Measurements from ENCODE around the gene DTWD1.

DNA sequence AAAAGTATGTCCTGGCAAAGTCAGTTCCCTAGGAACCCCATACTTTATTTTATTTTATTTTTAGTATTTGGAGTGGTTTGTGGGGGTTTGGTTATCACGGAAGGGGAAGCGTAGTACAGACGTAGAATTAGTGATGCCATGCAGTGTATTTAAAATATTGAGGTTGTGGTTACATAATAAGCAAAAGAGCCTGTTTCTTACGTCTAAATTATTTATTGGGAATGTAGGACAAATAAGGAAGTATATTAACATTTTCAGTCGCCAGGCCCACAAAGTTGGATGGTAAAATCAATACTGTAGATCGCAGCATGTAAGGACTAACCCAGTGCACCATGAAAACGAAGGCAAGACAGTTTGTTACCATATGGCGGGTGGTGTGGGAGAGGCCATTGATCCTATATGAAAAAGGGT, 558 bp downstream of the DTWD1 start:
- TF ChIP-seq, protein P1, sequence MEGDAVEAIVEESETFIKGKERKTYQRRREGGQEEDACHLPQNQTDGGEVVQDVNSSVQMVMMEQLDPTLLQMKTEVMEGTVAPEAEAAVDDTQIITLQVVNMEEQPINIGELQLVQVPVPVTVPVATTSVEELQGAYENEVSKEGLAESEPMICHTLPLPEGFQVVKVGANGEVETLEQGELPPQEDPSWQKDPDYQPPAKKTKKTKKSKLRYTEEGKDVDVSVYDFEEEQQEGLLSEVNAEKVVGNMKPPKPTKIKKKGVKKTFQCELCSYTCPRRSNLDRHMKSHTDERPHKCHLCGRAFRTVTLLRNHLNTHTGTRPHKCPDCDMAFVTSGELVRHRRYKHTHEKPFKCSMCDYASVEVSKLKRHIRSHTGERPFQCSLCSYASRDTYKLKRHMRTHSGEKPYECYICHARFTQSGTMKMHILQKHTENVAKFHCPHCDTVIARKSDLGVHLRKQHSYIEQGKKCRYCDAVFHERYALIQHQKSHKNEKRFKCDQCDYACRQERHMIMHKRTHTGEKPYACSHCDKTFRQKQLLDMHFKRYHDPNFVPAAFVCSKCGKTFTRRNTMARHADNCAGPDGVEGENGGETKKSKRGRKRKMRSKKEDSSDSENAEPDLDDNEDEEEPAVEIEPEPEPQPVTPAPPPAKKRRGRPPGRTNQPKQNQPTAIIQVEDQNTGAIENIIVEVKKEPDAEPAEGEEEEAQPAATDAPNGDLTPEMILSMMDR (IDR thresholded peaks at IDR 0.05) = no peak
- TF ChIP-seq POLR2AphosphoS5 (IDR thresholded peaks at IDR 0.05) = no peak
- TF ChIP-seq POLR2A (IDR thresholded peaks at IDR 0.05) = no peak

Data from prostate gland (tissue), 2 donors.